HCT116 (cell line): ENCODE data around the gene PIBF1. TPM values are rescaled to one million over a fixed set of nuclear protein-coding genes. Genes with fewer than 3 reads are reported as not detected.

Source experiments
- ATAC-seq: fragments of 200-7000 bp; cut with Tn5 transposase; 2 replicates; pipeline ENCODE4 v1.9.1; 2020; ENCODE audit warnings: mild to moderate bottlenecking, moderate library complexity
- BruUV-seq: library from RNA; stranded (reverse); fragments of 400-500 nt; replicated peaks from 2 replicates; lab custom pipeline; 2021; lab: Mats Ljungman, UMichigan
- CTCF ChIA-PET: fragments of 300-600 bp; sonication (Branson Sonifier 250); formaldehyde crosslinking; loops from one replicate; lab custom pipeline; 2021; ENCODE audit warnings: antibody characterized with exemption; lab: Charles Lee
- POLR2A ChIA-PET: fragments of 300-600, 350-600 bp; sonication (Branson Sonifier 250); formaldehyde crosslinking; loops from one replicate; lab custom pipeline; 2021; ENCODE audit warnings: antibody characterized with exemption; lab: Charles Lee
- RAD21 ChIA-PET, 2 experiments: fragments of 300-600 bp; sonication (Branson Sonifier 250); formaldehyde crosslinking; loops; one replicate each; lab custom pipeline; 2023; ENCODE audit warnings: low total read pairs in 2 of 2; ENCODE audit not compliant: uncharacterized antibody in 2 of 2, unreplicated experiment in 2 of 2, low non-redundant PET in 1 of 2; lab: Charles Lee
- DNase-seq: peaks from one replicate; pipeline ENCODE4 v3.0.0-alpha.2; 2010; ENCODE audit warnings: low read depth, low spot score
- H2AFZ ChIP-seq: fragments of 200-600 bp; shearing (Covaris generic), sonication (generic); 2 replicates; pipeline ENCODE4 v1.6.1; 2017; ENCODE audit warnings: low read depth, mixed run types, mixed read lengths, antibody characterized with exemption, low read length; ENCODE audit not compliant: poor library complexity, severe bottlenecking
- H3K27ac ChIP-seq: 2 replicates; pipeline ENCODE4 v1.5.1; 2012; ENCODE audit warnings: low read depth, low read length
- H3K27me3 ChIP-seq: fragments of 200-600 bp; sonication (generic); 2 replicates; pipeline ENCODE4 v1.6.1; 2016; ENCODE audit warnings: mixed run types, low read length, mixed read lengths; ENCODE audit not compliant: insufficient read depth
- H3K36me3 ChIP-seq, 2 experiments: fragments of 200-500 bp in 1 of 2; fragments of 200-600 bp in 1 of 2; sonication (Bioruptor generic) in 1 of 2; sonication (generic) in 1 of 2; 2 replicates each; pipeline versions ENCODE4 v1.5.1 to v1.6.1; 2014 to 2016; ENCODE audit warnings: low read length in 2 of 2, inconsistent platforms in 1 of 2, mixed read lengths in 1 of 2, mixed run types in 1 of 2; ENCODE audit not compliant: insufficient read depth in 2 of 2, control insufficient read depth in 1 of 2
- H3K4me1 ChIP-seq, 2 experiments: fragments of 200-600 bp in 1 of 2; sonication (generic) in 1 of 2; 2 replicates each; pipeline versions ENCODE4 v1.5.1 to v1.6.1; 2012 to 2017; ENCODE audit warnings: low read length in 2 of 2, inconsistent platforms in 1 of 2, mild to moderate bottlenecking in 1 of 2, mixed read lengths in 1 of 2, mixed run types in 1 of 2, moderate library complexity in 1 of 2; ENCODE audit not compliant: insufficient read depth in 2 of 2, control insufficient read depth in 1 of 2
- H3K4me2 ChIP-seq: fragments of 200-600 bp; sonication (generic); 2 replicates; pipeline ENCODE4 v1.6.1; 2017; ENCODE audit warnings: mixed run types, low read length, mixed read lengths
- H3K4me3 ChIP-seq, 2 experiments: fragments of 200-600 bp in 1 of 2; sonication (generic) in 1 of 2; replicated peaks in 1 of 2; 2 replicates each; pipeline ENCODE4 v1.5.1; 2011 to 2016; ENCODE audit warnings: low read length in 2 of 2, control low read depth in 1 of 2, low read depth in 1 of 2, mild to moderate bottlenecking in 1 of 2, mixed read lengths in 1 of 2, mixed run types in 1 of 2
- H3K79me2 ChIP-seq: fragments of 200-600 bp; sonication (generic); 2 replicates; pipeline ENCODE4 v1.6.1; 2017; ENCODE audit warnings: mild to moderate bottlenecking, mixed run types, low read length, moderate library complexity, mixed read lengths; ENCODE audit not compliant: insufficient read depth
- H3K9ac ChIP-seq: fragments of 200-600 bp; sonication (generic); 2 replicates; pipeline ENCODE4 v1.6.1; 2016; ENCODE audit warnings: low read length, mixed read lengths
- H3K9me2 ChIP-seq: fragments of 200-600 bp; sonication (generic), shearing (Covaris generic); 2 replicates; pipeline ENCODE4 v1.6.1; 2017; ENCODE audit warnings: mixed run types, mild to moderate bottlenecking, moderate library complexity; ENCODE audit not compliant: insufficient read depth
- H3K9me3 ChIP-seq, 2 experiments: fragments of 200-500 bp in 1 of 2; fragments of 200-600 bp in 1 of 2; sonication (Bioruptor generic) in 1 of 2; sonication (generic) in 1 of 2; 2 replicates each; pipeline ENCODE4 v1.6.1; 2014 to 2017; ENCODE audit warnings: low read length in 2 of 2, mixed read lengths in 2 of 2, inconsistent platforms in 1 of 2, low read depth in 1 of 2, mild to moderate bottlenecking in 1 of 2, mixed run types in 1 of 2, moderate library complexity in 1 of 2; ENCODE audit not compliant: control insufficient read depth in 1 of 2, insufficient read depth in 1 of 2
- H4K20me1 ChIP-seq: fragments of 200-600 bp; sonication (generic), shearing (Covaris generic); 2 replicates; pipeline ENCODE4 v1.6.1; 2017; ENCODE audit warnings: mixed run types, mild to moderate bottlenecking, moderate library complexity; ENCODE audit not compliant: insufficient read depth
- EGR1 ChIP-seq: IDR thresholded peaks from 2 replicates; pipeline ENCODE4 v1.6.1; 2012; ENCODE audit warnings: low read depth
- EZH2 ChIP-seq: fragments of 200-600 bp; sonication (generic); IDR thresholded peaks from 2 replicates; pipeline ENCODE4 v1.6.1; 2017; ENCODE audit warnings: antibody characterized with exemption, mixed run types
- EZH2phosphoT487 ChIP-seq: fragments of 200-600 bp; IDR thresholded peaks from 2 replicates; pipeline ENCODE4 v1.6.1; 2018; ENCODE audit warnings: antibody characterized with exemption, borderline replicate concordance
- FOSL1 ChIP-seq: IDR thresholded peaks from 2 replicates; pipeline ENCODE4 v1.6.1; 2012; ENCODE audit warnings: low read depth
- JUND ChIP-seq: IDR thresholded peaks from 2 replicates; pipeline ENCODE4 v1.6.1; 2012
- POLR2A ChIP-seq: IDR thresholded peaks from 2 replicates; pipeline ENCODE4 v1.7.0; 2011; ENCODE audit warnings: borderline replicate concordance; ENCODE audit not compliant: insufficient read depth, insufficient read length; ENCODE audit errors: extremely low read depth
- RAD21 ChIP-seq: IDR thresholded peaks from 2 replicates; pipeline ENCODE4 v1.6.1; 2012; ENCODE audit warnings: low read depth, mild to moderate bottlenecking
- SIN3A ChIP-seq: IDR thresholded peaks from 2 replicates; pipeline ENCODE4 v1.6.1; 2012; ENCODE audit warnings: low read depth
- YY1 ChIP-seq: IDR thresholded peaks from 2 replicates; pipeline ENCODE4 v1.6.1; 2011; ENCODE audit warnings: low read length, low read depth, moderate library complexity, mild to moderate bottlenecking; ENCODE audit not compliant: insufficient replicate concordance; ENCODE audit errors: extremely low read depth
- intact Hi-C: fragments of 100-400 bp; cut with micrococcal nuclease; formaldehyde crosslinking; loops from 2 replicates; pipeline ENCODE4 v1.10.0; 2022
- total RNA-seq: library from RNA; stranded (reverse); gene quantifications from one replicate; pipeline ENCODE4 v1.2.1, GENCODE V29; 2021; ENCODE audit not compliant: unreplicated experiment
- TF ChIP-seq, protein P1 (sequence below), 3 experiments: fragments of 200-600 bp in 1 of 3; sonication (generic) in 1 of 3; IDR thresholded peaks in 2 of 3; conservative IDR thresholded peaks in 1 of 3; 2 replicates each; pipeline ENCODE4 v1.5.1; 2012 to 2017; ENCODE audit warnings: low read depth in 2 of 3, low read length in 2 of 3, antibody characterized with exemption in 1 of 3, borderline replicate concordance in 1 of 3, control low read depth in 1 of 3, mild to moderate bottlenecking in 1 of 3, mixed read lengths in 1 of 3, mixed run types in 1 of 3, moderate library complexity in 1 of 3; ENCODE audit not compliant: insufficient read depth in 1 of 3
- TF ChIP-seq, protein P2 (sequence below): IDR thresholded peaks from 2 replicates; pipeline ENCODE4 v1.6.1; 2011; ENCODE audit warnings: mild to moderate bottlenecking, low read length, moderate library complexity; ENCODE audit not compliant: insufficient replicate concordance; ENCODE audit errors: extremely low read depth

Gene PIBF1
- total RNA-seq, 1 experiment from 2014 or later: 21.1 TPM

DNA sequence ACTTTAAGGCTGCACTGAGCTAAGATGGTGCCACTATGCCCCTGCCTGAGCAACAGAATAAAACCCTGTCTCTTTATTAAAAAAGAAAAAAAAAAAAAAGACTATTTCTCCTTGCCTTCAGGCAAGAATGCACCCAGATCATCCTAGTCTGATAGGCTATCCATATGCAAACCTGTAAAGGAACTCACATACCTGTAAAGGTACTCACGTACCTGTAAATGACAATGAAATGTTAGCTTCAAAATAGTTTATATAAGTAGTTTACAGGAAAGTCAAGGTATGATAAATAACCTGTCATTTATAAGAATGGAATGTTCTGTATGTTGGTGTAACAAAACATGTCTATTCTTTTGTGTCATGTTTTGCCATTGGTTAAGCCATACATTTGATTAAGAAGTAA, 86.3 kb downstream of the PIBF1 start:
- Histone ChIP-seq H3K79me2 (no peaks in the 10 kb centered on the region), H3K9ac (no peak overlapping the region), H3K4me3 (no peak overlapping the region), H3K9me3 (no peaks in the 10 kb centered on the region), H2AFZ (no peak overlapping the region), H3K4me2 (no peak overlapping the region), H3K27me3 (no peaks in the 10 kb centered on the region), H3K9me2 (no peaks in the 10 kb centered on the region), H3K4me1 (no peaks in the 10 kb centered on the region), H3K27ac (no peak overlapping the region), H4K20me1 (no peaks in the 10 kb centered on the region), H3K36me3 (no peaks in the 10 kb centered on the region)
- RAD21 ChIA-PET: no interaction called here
- no TSS peak for BruUV-seq
- no peak for TF ChIP-seq FOSL1
- TF ChIP-seq, protein P1, sequence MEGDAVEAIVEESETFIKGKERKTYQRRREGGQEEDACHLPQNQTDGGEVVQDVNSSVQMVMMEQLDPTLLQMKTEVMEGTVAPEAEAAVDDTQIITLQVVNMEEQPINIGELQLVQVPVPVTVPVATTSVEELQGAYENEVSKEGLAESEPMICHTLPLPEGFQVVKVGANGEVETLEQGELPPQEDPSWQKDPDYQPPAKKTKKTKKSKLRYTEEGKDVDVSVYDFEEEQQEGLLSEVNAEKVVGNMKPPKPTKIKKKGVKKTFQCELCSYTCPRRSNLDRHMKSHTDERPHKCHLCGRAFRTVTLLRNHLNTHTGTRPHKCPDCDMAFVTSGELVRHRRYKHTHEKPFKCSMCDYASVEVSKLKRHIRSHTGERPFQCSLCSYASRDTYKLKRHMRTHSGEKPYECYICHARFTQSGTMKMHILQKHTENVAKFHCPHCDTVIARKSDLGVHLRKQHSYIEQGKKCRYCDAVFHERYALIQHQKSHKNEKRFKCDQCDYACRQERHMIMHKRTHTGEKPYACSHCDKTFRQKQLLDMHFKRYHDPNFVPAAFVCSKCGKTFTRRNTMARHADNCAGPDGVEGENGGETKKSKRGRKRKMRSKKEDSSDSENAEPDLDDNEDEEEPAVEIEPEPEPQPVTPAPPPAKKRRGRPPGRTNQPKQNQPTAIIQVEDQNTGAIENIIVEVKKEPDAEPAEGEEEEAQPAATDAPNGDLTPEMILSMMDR (IDR thresholded peaks at IDR 0.05 in 2 of 3, conservative IDR thresholded peaks at IDR 0.05 in 1 of 3; ENCODE audit: borderline replicate concordance in 1 of 3, insufficient read depth in 1 of 3, low read depth in 2 of 3, low read length in 2 of 3): no peak
- no peak for TF ChIP-seq RAD21
- no peak for TF ChIP-seq EGR1
- no peak for TF ChIP-seq YY1
- TF ChIP-seq POLR2A: no peak
- TF ChIP-seq, protein P2, sequence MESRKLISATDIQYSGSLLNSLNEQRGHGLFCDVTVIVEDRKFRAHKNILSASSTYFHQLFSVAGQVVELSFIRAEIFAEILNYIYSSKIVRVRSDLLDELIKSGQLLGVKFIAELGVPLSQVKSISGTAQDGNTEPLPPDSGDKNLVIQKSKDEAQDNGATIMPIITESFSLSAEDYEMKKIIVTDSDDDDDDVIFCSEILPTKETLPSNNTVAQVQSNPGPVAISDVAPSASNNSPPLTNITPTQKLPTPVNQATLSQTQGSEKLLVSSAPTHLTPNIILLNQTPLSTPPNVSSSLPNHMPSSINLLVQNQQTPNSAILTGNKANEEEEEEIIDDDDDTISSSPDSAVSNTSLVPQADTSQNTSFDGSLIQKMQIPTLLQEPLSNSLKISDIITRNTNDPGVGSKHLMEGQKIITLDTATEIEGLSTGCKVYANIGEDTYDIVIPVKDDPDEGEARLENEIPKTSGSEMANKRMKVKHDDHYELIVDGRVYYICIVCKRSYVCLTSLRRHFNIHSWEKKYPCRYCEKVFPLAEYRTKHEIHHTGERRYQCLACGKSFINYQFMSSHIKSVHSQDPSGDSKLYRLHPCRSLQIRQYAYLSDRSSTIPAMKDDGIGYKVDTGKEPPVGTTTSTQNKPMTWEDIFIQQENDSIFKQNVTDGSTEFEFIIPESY: no peak
- no peak for TF ChIP-seq EZH2phosphoT487
- TF ChIP-seq SIN3A: no peak
- TF ChIP-seq JUND: no peak
- TF ChIP-seq EZH2: no peak
- ATAC-seq (no peak), DNase-seq (no peak)
- POLR2A ChIA-PET: no interaction called here
- intact Hi-C loops: no loop called here
- CTCF ChIA-PET: no interaction called here
